NCI-H2081 treated with DMSO at 0.1 percent for 48 hours (cell line): ENCODE results near the gene HNRNPUL2.
A peak's percentile ranks its signal among the peaks of the same experiment; 100 is the strongest.

ENCODE experiments used
- DNase-seq: peaks from one replicate; lab custom pipeline; 2025; lab: John Stamatoyannopoulos, UW

The HNRNPUL2 gene

DNA sequence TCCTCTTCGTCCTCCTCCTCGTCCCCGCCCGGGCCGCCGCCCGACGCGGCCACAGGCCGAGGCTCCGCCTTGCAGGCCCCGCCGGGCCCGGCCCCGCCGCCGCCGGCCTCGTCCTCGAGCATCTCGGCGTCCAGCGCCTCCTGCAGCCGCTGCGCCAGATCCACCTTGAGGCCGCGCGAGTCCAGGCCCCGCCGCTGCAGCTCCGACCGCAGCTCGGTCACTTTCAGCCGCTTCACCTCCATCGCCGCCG lies 417 bp downstream of the HNRNPUL2 start:
- no peak for DNase-seq

DNA sequence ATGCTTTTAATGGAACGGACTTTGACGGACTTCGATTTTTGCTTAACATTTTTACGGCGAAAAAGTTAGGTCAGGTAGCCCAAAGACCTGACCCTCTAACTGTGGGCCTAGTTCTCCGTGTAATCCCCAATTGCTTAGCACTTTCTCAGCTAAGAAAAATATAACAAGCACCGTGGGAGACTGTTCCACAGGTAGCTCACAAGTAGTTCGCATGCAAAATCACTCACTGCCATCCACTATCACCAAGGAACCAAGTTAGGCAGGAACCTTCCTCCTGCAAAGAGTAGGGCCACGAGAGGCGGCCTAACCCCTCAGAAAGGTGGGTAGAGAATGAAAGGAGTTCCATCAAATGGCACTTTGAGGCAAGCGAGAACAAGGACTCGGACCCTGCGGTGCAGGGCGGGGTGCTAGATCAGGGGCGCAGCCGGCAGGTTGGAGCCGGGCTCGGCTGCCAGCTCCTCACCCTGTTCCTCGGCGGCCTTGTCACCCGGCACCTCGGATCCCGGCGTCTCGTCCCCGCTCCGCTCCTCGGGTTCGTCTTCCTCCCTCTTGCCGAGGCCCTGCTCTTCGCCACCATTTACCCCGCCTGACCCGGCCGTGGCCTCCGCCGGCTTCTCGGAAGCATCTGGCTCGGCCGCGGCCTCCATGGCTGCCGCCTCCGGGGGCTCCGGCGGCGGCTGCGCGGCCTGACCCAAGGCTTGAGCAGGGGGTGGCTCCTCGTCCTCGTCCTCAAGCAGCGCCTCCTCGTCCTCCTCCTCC lies 922 bp downstream of the HNRNPUL2 start:
- no peak for DNase-seq

DNA sequence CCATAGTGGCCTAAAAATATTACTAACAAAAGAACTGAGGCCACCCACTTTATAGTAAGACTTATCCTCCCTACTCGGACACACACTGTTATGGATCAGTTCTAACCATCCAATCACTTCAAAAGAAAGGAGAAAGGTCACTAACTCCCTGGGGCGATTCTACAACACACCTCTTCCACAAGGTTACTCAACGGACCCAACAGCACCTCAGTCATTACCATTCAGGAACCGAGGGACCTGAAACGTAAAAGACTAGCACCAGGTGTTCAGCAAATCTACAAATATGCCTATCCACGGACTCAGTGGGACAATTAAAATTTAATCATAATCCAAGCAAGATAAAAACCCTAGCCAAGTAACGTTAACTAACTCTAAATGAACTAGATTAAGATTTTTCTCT lies 1.6 kb downstream of the HNRNPUL2 start:
- no peak for DNase-seq

DNA sequence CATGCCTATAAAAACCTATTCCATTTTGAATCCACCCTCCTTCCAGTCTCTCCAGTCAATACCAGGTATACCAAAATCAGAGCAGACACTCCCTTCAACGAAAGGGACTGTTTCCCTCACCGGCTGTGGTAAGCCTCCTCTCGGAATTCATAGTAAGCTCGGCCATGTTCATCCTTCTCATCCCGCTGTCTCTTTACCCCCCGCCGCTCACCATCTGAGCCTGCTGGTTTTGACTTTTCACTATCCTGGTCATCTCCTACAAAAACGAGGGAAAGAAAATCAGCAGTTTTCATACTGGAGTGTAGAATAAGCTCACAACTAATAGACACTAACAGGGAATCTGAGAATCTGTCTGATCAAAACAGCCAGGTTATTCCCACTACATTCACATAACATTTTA lies 3.1 kb downstream of the HNRNPUL2 start:
- no peak for DNase-seq

DNA sequence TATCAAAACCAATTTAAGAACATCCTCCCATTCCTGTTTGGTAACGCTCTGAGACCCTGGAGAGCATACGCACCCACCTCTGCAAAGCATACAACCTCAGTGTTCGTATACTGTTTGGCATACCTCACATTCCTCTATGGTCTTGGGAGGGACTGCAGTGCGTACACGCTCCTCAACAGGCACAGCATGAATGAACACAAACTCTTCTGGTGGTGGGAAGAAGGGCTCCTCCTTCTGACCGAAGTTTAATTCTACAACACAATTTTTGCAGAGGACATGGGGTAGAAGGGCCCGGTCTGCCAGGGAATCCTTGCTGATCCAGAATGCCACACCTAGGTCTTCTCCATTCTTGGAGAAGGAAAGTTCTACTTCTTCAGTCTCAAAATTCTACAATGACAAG lies 5.3 kb downstream of the HNRNPUL2 start:
- DNase-seq: no peak

DNA sequence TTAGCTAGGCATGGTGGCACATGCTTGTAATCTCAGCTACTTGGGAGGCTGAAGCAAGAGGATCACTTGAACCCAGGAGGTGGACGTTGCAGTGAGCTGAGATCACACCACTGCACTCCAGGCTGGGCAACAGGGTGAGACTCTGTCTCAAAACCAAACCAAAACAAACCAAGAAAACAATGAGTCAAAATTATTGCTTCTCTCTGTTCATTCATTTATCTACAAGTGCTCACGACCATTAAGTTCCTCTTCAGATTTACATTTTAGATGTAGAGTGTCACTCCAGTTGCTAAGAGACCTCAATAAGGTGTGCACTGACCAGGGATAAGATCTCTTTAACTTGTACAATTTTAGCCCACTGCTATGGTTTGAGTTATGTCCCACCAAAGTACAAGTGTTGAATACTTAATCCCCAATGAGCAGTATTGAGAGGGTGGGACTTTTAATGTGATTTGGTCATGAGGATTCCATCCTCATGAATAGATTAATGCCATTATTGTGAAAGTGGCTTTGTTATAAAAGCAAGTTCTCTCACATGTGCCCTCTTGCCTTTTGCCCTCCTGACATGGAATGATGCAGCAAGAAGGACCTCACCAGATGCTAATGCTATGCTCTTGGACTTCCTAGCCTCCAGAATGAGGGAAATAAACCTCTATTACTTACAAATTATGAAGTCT lies 7.8 kb downstream of the HNRNPUL2 start:
- DNase-seq: no peak

DNA sequence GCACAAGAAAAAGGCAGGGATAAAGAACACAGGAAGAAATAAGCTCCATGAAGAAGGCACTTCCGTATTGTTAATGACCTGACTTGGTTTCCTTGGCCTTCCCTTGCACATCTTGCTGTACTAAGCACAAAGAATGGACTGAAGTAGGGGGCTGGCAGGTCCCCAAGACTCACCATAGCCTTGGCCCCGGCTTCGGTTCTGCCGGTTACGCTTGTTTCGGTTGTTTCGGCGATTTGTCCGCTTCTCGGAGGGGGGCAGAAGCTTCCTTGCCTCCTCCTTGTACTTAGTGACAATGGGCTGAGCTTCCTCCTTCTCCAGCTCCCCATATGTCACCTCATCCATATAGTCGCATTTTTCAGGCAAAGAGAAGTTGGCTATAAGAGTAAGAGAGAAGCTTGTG lies 10.4 kb downstream of the HNRNPUL2 start:
- no peak for DNase-seq

DNA sequence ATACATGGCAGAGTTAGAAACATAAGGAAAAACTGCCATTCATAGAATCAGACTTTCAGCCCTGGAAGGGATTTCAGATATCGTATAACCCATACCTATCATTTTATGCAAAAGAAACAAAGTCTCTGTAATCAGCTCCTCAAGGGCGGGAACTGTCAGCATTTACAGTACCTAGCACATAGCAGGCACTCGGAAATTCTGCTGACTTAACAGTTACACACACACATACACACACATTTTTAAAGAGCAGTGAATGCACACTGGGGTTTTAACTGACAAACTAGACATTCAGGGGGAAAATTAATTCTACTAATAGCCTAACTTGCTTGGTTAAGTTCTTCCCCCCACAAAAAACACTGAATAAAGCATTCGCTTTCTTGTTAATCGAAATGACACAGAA lies 11.1 kb downstream of the HNRNPUL2 start:
- no peak for DNase-seq

DNA sequence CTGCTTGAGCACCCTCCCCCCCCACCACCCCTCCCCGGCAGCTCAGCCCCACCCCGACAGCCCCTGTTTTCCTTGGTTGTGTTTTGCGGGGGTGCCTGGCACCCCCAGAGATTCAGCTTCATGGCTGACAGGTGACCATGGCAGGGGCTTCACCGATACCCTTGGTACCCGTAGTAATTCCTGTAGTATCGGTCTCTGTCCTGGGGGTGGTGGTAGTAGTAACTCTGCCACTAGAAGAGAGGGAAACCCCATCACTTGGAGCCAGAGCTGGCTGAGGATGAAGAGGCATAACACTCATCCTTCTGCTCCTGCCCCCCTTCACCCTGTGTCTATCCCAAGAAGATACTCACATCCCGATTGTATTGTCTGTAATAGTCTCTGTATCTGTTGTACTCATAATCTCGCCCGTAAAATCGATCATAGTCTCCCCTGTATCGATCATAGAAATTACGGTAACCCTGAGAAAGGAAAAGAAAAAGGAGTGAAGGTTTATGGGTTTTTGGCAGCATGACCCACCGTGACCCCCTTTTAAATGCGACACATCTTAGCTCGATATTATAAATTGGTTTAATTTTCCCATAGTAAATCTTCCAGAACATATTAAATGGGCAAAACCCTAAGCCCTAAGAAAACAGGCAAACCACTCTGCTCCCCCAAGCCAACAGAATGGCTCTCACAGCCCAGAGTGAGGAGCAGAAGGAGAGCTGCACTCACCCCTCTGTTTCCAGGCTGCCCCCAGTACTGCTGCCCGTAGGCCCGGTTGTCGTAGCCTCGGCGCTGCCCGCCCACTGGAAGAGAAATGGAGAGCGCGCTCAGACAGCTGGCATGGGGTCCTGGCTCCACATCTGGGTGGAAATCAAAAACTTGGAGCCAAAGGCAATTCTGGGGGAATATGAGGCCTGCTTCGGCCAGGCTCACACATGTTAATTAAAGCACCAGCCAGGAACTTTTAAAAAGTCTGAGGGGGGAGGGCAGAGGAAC lies 11.8 kb downstream of the HNRNPUL2 start:
- DNase-seq: no peak

DNA sequence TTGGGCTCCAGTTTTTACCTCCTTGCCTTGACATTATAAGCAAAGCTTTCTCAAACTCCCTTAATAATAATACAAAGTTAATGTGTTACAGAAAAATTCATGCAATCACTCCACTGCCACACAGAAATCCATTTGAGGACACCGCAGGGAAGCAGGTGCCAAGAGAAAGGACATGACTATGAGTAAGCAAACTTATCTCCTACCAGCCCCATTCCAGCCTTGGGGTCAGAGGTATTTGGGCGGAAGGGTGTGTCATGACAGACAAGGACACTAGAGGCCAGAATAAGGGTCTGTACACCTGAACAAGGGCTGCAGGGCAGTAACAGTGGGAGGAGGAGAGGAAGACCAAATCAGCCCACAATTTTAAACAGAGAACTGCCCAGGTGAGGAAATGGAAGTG lies 13.9 kb downstream of the HNRNPUL2 start:
- DNase-seq: no peak

DNA sequence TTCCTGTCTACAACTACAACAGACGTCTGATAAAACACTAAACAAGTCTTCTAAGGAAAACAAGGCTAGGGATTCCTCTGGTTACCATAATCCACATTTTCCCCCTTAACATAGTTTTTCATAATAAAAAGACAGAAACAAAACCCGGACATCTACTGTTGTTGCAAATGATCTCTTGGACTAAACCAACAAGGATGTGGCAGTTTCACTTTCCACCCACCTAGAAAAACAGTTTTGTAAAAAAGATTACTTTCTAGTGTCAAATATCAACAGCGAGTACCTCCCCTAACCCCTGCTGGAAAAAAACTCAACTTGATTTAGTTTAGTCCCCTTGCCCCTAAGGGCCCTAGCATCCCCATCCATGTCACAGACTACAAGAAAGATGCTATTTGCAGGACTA lies 14.4 kb downstream of the HNRNPUL2 start:
- no peak for DNase-seq

DNA sequence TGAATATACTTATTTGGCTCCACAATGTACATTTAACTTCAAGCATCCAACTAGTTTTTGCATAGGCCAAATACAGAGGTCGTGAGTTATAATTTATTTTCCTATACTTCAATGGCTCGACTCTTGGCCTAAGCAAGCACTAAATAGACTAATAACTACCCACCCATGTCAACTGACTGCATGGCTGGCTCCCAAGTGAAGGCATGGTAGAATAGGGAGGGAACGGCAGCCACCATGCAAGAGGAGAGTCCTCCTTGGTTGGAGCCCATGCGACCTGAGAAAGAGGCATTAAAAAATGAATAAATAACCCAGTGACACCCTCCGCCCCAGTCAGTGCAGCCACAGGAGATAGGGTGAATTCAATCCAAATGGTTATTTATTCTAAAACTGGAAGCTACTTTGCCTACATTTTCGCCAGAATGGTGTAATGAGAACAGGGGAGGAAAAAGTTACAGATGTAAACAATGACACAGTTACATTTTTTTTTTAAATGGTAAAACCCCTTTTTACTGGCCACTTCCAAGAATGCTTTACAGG lies 14.9 kb downstream of the HNRNPUL2 start:
- DNase-seq: no peak

DNA sequence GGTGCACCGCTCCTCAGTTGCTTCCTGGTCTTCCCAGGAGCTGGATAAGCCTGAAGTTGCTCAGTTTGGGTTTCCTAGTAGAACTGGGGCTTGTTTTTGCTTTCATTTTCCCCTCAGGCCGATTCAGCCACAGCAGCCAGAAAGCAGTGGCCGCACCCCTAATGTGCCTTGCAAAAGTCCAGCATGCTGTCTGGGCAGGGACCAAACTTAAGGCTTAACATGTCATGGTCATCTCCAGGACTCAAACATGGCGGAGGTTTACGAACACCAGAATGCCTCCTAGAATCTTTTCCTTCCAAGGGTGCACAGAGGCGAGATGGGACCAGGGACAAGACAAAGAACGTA lies 17.3 kb downstream of the HNRNPUL2 start:
- DNase-seq: no peak

DNA sequence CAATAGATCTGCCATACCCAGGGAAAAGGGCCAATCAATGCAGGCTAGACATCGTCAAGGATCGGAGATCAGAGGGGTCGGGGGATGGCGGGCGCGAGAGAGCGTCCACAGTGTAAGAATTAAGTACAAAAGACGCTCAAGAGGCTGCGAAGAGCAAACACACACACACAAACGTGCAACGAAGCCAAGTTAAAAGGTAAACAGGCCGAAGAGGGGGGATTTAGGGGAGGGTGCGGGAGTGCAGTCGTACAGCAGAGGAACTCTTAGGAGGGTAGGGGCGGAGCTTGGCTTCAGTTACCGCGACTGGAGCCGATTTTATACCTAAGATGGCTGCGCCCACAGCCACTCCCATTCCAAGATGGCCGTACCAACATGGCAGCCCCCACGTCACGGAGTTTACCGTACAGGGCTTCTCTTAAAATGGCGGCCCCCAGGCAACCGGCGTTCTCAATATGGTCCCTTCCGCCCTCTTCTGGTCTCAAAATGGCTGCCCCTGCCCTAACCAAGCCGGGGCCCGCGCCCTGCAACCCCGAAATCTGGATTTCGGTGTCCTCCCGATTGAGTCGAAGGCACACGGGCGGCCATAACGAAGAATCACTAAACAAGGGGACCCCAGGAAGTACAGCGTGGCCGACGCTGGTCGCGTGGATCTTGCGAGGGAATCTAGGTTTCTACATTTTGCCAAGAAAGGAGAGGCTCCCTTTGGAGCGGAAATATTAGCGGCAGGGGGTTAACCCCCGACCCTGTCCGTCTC lies 17.8 kb downstream of the HNRNPUL2 start:
- peak; percentile 97 for DNase-seq

DNA sequence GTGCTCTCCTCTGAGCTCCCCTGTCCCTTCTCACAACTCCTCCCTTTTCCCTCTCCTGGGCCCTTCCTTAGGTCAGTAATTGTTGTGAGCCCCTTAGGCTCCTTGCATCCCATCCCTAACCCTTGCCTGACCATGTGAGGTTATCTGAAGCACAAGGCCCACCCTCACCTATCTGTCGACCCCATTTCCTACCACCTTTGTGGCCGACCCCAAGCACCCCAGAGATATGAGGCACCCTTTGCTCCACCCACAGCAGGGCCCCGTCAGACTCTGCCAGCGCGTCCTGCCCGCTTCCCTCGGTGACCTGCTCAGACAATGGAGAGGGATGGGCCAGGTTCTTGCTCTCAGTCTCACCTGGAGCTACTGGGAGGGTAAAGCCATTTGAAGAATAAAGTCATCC lies 18.5 kb downstream of the HNRNPUL2 start:
- no peak for DNase-seq

DNA sequence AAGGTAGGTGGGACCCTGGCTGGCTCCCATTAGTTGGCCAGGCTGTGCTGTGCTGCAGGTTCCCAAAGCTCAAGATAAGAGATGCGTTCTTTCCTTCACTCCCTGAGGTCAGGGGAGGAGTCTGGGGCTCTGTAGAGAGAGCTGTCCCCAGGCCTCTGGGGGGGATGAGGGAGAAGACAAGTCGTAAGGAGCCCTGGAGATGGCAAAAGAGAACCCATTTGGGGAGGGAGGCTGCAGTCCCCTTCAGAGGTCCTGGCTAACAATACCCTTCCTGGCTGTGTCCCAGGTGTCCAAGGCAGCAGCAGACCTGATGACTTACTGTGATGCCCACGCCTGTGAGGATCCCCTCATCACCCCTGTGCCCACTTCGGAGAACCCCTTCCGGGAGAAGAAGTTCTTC lies 18.9 kb downstream of the HNRNPUL2 start:
- DNase-seq: no peak

DNA sequence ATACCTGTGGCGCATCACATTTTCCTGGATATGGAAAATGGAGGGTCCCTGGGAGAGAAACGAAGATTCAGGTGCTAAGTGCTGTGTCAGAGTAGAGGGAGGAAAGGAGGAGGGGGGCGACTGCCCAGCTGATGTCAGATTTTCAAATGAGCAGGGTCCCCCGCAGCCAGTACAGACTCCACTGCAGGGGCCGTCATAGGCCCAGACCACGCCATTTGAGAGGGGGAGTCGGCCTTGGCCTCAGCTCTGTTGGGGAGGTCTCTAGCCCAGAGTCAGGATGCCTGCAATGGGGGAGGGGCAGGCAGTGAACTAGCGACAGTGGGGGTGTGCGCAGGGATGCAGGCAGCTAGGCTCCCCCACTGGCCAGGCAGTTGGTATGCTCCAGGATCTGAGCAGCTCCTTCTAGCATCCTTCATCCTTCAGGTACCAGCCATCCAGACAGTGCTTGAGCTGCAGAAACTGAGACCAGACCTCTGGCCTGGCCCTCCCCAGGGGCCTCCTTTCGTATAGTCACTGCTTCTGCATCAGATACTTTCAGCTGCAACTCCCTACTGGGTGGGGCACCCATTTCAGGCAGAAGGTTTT lies 19.9 kb downstream of the HNRNPUL2 start, which contains the start of the genes BSCL2 and GNG3:
BSCL2 (minus strand) TSS at position 148 of the 585 bp plus-strand sequence. CDS start 229 bp downstream, outside the sequence.
GNG3 (plus strand) TSS at position 400 of the 585 bp plus-strand sequence. CDS start 620 bp downstream, outside the sequence.
- no peak for DNase-seq

DNA sequence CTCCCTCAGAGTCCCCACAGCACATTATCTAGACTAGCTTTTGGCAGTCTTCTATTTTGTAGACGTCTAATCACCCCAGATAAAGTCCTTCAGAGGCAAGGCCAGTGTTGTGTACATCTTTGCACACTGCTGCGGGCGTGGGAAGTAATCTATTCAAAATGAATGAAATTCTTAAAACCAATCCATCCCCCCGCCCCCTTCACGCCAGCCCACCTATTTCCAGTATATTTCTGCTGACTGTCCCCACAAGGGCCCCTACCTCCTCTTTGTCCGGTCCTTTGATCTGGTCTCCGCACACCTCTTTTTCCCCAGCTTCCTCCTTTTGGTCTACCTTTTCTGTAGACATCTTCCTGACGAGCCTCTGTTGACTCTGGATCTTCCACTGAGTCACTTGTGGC lies 20.4 kb downstream of the HNRNPUL2 start:
- no peak for DNase-seq

DNA sequence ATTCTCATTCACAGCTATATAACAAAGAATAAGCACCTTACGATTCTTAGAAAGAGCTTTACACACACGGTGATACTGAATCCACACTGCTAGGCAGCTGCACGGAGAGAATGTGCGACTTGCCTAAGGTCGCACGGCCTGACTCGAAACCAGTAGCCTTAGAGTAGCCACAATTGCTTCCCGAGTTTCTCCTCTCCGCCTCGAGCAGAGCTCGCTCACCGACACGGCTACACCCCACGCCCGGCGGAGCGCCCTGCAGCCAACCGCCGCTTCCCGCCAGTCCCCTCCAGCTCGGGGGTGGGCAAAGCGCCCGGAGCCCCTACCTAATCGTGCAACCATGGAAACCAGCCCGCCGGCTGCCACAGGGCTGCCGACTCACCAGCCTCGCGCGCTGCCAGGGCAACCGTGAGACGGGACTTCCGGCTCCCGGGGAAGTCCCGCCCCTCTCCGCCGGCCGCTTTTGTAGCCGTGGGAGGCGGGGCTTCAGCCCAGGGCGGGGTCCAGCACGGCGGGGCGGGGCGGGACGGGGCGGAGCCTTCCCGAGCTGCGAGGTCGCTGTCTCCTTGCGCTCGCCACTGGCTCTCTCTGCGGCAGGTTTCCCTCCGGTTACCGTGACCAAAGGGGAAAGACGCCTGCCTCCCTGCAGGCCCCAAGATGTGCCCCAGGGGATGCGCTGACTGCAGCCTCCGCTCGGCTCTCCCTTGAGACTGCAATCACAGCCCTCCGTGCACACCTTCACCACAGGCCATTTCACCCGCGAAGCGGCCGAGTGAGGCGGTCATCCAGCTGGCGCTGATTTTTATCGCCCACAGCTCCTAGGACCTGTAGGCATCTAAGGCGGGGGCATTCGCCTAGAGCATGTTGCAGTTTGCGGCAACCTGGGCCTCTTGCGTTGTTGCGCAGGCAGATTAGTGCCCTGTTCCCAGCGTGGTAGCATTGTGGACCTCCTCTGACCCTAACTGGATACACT lies 21.1 kb downstream of the HNRNPUL2 start:
- peak; percentile 86 for DNase-seq

DNA sequence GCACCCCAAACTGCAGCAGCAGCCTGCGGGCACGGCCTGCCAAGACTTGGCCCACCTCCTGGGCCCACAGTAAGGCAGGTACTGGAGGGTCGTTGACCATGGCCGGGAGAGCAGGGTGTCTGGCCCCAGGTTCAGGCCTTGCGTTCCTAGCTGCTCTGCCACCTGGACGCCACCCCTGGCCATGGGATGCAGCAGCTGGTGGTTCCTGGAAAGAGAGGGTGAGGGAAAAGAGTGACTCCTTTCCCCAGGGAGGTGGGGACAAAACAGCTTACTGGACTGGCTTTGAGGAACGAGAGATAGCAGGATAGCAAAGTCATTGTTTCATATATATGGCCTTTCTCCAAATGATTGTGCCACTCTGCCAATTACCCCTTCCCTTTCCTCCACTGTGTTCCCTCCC lies 21.8 kb downstream of the HNRNPUL2 start:
- DNase-seq: no peak
